HG03095 (cell line): Measurements from ENCODE around the gene SNX9.
"Not testable (repeated sequence)": the region's sequence is repeated elsewhere in the genome, so short reads cannot be mapped to it uniquely, and the experiment has no call there.

Experiments
- ATAC-seq: cut with Tn5 transposase; IDR thresholded peaks from one replicate; pipeline ENCODE4 v1.9.1; 2021; ENCODE audit warnings: moderate library complexity; ENCODE audit not compliant: unreplicated experiment

SNX9 gene

DNA sequence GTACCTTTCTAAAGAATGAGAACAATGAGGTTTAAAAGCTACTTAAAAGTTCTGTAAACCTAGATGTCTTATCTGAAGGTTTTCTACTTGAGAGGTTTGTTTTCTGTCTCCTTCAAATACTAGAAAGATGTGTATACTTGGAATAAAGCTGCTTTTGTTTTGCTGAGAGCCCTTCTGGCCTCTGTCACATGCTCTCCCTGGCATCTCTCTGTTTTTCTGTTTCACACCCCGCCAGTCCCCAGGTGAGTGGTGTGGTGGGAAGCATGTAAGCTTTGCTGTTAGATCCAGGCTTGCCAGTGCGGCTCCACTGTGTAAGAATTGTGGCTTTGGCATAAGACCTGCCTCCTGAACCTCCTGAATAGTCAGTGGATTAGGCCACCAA, 56.8 kb downstream of the SNX9 start:
- no peak for ATAC-seq

- ATAC-seq = no peak
These were observed 57.5 kb downstream of the SNX9 start for GRCh38 chr6:157880534-157880933.

- ATAC-seq = no peak
These were observed 58.3 kb downstream of the SNX9 start for GRCh38 chr6:157881342-157881741.

- ATAC-seq = no peak
These were observed 61.7 kb downstream of the SNX9 start for GRCh38 chr6:157884756-157885155.

- no peak for ATAC-seq
These were observed 62.3 kb downstream of the SNX9 start for GRCh38 chr6:157885211-157885788.

- ATAC-seq = no peak
These were observed 62.8 kb downstream of the SNX9 start for GRCh38 chr6:157885876-157886275.

DNA sequence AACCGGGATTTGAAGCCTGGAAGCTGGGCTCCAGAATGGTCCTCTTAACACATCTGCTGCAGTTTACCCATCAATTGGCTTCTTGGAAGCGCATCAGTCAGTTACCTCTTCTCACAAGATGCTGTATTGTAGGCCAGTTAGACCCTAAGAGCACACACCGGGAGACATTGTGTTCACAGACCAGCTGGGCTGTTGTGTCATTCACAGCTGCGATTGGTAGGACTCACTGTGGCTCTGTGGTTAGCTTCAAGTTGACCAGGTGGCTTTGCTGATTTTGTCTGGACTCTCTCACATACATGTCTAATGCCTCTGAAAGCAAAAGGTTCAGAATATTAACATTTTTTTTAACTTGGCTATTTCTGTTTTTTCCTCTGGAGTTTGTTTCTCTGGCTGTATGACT, 64.8 kb downstream of the SNX9 start:
- no peak for ATAC-seq

- ATAC-seq = no peak
These were observed 68.7 kb downstream of the SNX9 start for GRCh38 chr6:157891544-157892362.

DNA sequence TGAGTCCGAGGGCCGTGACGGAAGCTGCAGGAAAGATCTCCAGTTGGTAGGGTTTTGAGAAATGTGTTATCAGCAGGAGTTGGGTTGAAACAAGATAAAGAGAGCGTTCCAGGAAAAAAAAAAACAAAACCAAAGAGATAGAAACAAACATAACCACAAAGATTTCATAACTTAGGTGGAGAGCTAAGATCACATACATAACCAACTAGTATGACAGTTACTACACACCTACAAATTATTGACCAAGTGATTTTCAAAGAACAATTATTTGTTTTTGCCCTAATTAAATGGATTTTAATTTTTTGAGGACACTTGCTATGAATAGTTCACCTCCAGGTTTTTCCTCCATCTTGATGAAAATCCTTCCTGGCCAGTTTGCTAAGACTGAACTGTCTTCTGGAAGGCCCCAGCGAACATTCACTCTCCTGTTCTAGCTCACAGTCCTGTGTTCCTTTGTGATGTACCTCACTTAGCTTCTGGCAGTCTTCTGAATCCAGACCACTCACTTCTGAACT, 69.4 kb downstream of the SNX9 start:
- no peak for ATAC-seq

DNA sequence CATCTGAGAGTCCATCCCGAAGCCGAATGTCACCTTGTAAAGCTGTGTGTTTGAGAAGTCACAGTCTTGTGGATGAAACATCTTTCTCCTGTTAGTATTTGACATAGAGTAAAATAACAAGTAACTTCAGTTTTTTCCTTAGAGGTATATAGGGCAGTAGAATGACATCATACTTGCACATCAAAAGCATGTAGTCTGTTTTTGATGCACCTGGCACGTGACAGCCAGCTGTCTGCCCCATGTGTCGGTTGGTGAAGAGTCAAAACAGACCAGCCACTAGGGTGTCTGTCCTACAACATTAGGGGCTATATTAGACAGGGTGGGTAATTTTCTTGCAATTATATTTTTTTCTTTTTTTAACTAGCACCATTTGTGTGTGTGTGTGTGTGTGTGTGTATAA, 70.2 kb downstream of the SNX9 start:
- ATAC-seq = no peak

- no peak for ATAC-seq
These were observed 72.5 kb downstream of the SNX9 start for GRCh38 chr6:157895585-157895984.

GRCh38 chr6:157896932-157897331, 73.9 kb downstream of the SNX9 start:
- ATAC-seq = no peak

DNA sequence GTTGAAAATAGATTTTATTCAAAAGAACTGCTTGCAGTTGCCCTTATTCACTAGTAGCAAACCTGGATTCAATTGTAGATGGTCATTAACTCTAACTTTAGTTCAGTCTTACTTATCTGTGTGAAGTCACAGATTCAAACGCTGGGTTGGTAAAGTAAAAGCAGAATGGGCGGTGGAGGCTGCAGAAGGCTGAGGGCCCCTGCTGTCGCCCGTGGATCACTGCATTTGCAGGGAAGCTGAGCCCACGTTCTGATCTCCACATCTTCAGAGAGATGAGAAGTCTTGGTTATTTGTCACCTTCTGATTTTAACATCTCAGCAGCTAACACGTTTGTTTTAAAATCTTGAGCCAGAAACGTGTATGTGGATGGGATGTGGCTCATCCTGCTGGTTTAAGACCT, 75.1 kb downstream of the SNX9 start:
- ATAC-seq = no peak

DNA sequence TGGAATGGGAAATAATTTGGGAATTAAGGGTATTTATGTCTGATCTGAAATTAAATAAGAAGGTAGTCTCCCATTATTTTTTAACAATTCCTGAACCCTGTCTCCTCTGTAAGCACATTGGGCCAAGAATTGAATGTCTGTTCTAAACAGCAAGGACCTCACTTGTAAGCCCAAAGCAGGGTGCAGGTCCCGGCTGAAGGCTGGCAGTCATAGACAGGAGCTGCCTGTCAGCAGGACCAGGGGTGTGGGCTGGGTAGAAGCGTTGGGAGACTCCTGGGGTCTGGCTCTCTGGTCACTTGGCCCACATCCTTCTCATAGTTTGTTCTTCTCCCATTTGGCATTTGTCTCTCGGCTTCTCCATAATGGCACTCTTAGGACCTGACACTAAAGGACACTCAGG, 75.6 kb downstream of the SNX9 start:
- ATAC-seq = no peak

DNA sequence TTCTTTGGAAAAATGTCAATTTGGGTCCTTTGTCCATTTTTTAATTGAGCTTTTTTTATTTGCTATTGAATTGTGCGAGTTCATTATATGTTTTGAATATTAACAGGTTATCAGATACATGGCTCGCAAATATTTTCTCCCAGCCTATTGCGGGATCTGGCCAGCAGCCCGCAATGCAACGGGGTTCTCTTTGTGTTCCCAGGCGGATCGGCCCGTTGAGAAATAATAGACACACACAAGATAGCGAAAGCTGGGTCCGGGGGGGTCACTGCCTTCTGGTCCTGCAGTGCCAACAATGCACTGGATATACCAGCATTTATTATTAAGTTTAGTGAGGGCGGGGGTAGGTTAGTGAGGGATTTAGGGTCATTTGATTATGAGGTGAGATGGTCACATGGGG, 77.2 kb downstream of the SNX9 start:
- not testable (repeated sequence) for ATAC-seq

DNA sequence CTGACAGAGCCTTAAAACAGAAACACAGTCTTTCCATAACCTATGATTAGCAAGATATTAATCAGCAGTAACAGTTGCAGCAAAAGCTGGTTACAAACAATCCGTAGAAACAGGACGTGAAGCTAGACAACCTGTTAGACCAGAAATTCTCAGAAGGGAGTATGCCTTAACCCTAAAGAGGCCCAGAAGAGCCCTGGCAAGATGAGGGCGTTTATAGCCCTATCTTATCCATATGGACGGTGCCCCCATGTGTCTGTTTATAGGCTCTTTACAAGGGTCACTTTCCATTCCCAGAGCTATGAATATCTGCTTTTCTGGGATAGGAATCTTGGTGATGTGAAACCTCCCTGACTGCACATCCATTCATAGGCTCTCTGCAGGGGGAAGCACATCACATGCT, 77.7 kb downstream of the SNX9 start:
- not testable (repeated sequence) for ATAC-seq

DNA sequence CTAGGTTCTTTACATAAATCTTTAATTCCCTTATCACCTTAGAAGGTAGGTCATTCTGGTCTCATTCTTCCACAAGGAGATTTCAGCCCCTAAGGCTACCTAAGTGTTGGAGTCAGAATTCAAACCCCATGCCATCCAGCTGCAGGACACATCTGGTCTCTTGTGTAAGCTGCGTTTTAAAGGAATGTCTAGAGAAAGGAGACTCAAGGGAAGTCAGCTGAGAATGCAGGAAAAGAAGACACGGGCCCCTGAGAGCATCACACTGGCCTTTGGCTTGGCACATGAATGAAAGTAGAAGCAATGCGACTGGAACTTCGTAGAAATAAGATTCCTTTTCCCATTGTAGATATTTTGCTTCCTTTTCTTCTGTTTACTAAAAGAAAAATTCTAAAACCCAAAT, 82.0 kb downstream of the SNX9 start:
- ATAC-seq = no peak

DNA sequence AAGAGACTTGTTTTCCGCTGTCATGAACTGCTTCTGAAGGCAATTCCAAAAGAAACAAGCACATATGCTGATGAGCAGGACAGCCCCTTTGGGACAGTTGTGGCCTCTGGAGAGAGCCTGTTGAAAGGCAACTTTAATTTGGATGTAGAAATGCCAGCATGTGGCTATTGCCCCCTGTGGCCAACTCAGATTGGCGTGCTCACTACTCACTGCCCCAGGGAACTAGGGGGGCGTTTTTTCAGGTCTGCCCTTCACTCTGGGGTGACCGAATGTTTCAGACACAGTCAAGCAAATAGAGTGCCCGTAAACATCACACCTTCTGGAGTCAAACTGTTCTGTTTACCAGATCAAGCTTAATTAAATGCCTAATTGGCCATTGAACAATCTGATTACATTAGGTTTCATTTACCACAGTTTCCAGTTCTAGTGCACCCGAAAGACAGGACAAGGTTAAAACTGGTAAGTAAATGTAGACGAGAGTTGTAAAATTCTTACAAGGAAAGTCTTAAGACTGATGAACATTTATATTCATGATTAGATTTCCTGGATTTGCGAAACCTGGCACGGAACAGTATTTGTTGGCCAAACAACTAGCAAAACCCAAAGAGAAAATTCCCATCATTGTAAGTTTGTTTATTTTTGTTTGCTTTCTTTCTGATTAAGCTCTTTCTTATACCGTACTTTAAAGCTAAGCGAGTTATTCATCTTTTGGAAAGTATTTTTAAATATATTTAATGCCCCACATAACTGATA, 82.7 kb downstream of the SNX9 start:
- ATAC-seq = no peak

- no peak for ATAC-seq
These were observed 83.6 kb downstream of the SNX9 start for GRCh38 chr6:157906537-157907061.

GRCh38 chr6:157907651-157908050, 84.6 kb downstream of the SNX9 start:
- ATAC-seq = no peak
